ENCODE results near the gene SPPL2A. TPM values are rescaled to one million over a fixed set of nuclear protein-coding genes. Genes with fewer than 3 reads are reported as not detected.

SPPL2A gene
- total and polyA plus RNA-seq, 2 donors (not counting 3 experiments of a cell fraction or from before 2014, with no cell fraction given) = 38.8 to 88.7 TPM

DNA sequence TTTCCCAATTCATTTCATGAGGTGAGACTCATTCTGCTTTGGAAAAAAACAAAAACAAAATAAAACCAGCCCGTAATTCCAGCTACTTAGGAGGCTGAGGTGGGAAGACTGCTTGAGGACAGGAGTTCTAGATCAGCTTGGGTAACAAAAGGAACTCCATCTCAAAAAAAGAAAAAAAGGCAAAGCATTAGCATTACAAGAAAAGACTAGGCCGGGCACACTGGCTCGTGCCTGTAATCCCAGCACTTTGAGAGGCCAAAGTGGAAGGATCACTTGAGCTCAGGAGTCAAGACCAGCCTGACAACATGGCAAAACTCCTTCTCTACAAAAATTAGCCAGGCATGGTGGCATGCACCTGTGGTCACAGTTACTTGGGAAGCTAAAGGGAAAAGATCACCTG is 112.8 kb downstream of the SPPL2A start:
- FAIRE-seq (no peak), DNase-seq (ENCODE audit: low read depth, low spot score) (no peak)
- CTCF ChIA-PET = interaction anchor here (0.7 kb wide), 1 partner anchor 30 kb away, joined by 4 read pairs; no protein-coding TSS in a partner anchor
- peaks cover 8 to 9% of the 10 kb centered on the region in 2 experiments for H3K36me3 ChIP-seq (ENCODE audit: control insufficient read depth in 2 of 2, extremely low read depth in 1 of 2, insufficient read depth in 2 of 2, low read length in 2 of 2)
- no peak for TF ChIP-seq GATA2 (IDR thresholded peaks at IDR 0.05; ENCODE audit: insufficient read depth, insufficient read length, low read depth, low read length)
- no peak for TF ChIP-seq MYC (IDR thresholded peaks at IDR 0.05; ENCODE audit: low read depth, low read length)
- TF ChIP-seq, protein P1, sequence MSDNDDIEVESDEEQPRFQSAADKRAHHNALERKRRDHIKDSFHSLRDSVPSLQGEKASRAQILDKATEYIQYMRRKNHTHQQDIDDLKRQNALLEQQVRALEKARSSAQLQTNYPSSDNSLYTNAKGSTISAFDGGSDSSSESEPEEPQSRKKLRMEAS (IDR thresholded peaks at IDR 0.05; ENCODE audit: insufficient read depth, insufficient read length) = no peak
- no peak for TF ChIP-seq POLR2A (IDR thresholded peaks at IDR 0.05; ENCODE audit: low read depth, low read length)
- TF ChIP-seq JUN (IDR thresholded peaks at IDR 0.05; ENCODE audit: borderline replicate concordance, insufficient read depth, insufficient read length, low read depth) = no peak
- TF ChIP-seq POLR2AphosphoS5 (IDR thresholded peaks at IDR 0.05; ENCODE audit: insufficient read depth, low read depth, low read length) = no peak
- no peak for TF ChIP-seq FOS (IDR thresholded peaks at IDR 0.05; ENCODE audit: borderline replicate concordance, insufficient read depth, low read length)
- TF ChIP-seq, protein P2, sequence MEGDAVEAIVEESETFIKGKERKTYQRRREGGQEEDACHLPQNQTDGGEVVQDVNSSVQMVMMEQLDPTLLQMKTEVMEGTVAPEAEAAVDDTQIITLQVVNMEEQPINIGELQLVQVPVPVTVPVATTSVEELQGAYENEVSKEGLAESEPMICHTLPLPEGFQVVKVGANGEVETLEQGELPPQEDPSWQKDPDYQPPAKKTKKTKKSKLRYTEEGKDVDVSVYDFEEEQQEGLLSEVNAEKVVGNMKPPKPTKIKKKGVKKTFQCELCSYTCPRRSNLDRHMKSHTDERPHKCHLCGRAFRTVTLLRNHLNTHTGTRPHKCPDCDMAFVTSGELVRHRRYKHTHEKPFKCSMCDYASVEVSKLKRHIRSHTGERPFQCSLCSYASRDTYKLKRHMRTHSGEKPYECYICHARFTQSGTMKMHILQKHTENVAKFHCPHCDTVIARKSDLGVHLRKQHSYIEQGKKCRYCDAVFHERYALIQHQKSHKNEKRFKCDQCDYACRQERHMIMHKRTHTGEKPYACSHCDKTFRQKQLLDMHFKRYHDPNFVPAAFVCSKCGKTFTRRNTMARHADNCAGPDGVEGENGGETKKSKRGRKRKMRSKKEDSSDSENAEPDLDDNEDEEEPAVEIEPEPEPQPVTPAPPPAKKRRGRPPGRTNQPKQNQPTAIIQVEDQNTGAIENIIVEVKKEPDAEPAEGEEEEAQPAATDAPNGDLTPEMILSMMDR (IDR thresholded peaks at IDR 0.05; ENCODE audit: extremely low read depth in 1 of 2, insufficient read depth in 1 of 2, low read depth in 1 of 2, low read length in 2 of 2) = no peak
- no TSS peak for BruUV-seq (replicated peaks)
- no peaks in the 10 kb centered on the region for H4K20me1 ChIP-seq (replicated peaks; ENCODE audit: control insufficient read depth, extremely low read depth, insufficient read depth, low read length)
- H2AFZ ChIP-seq (ENCODE audit: low read depth, low read length) = no peak overlapping the region
- H3K9me1 ChIP-seq (replicated peaks; ENCODE audit: control insufficient read depth, extremely low read depth, insufficient read depth, low read length) = no peaks in the 10 kb centered on the region
- no peak overlapping the region for H3K27ac ChIP-seq (ENCODE audit: insufficient read depth, low read depth, low read length)
- H3K4me1 ChIP-seq (ENCODE audit: control insufficient read depth, extremely low read depth, insufficient read depth, low read length) = no peaks in the 10 kb centered on the region
- dilution Hi-C loops (cut with MboI; ENCODE audit: extremely low pct_ligation_motif_present, low sequenced_read_pairs) = no loop called here
- intact Hi-C loops (cut with micrococcal nuclease) = no loop called here
- H3K9me3 ChIP-seq (replicated peaks; ENCODE audit: control insufficient read depth, insufficient read depth, low read length) = no peaks in the 10 kb centered on the region
- no peak overlapping the region for H3K9ac ChIP-seq (replicated peaks; ENCODE audit: extremely low read depth, insufficient read depth, low read length)
- H3K79me2 ChIP-seq (ENCODE audit: control insufficient read depth, insufficient read depth, low read length) = peaks cover 1% of the 10 kb centered on the region
- H3K4me2 ChIP-seq (ENCODE audit: insufficient read depth, low read length) = no peak overlapping the region
- no peak overlapping the region for H3K4me3 ChIP-seq (replicated peaks in 1 of 3; ENCODE audit: insufficient read depth in 1 of 3, low read depth in 1 of 3, low read length in 3 of 3)
- no peaks in the 10 kb centered on the region for H3K27me3 ChIP-seq (ENCODE audit: control insufficient read depth in 2 of 2, insufficient read depth in 2 of 2, low read length in 2 of 2)
- POLR2A ChIA-PET = no interaction called here

Small RNA genes lying within 50 kb of the gene (small RNA-seq; reads per million reads assigned to genes)
- gene AC012100.1 (ENCODE audit: insufficient read depth, insufficient read length, low read depth, low replicate concordance) (not detected), gene RN7SL354P (ENCODE audit: insufficient read depth, insufficient read length, low read depth, low replicate concordance) (not detected)

Other genes with a start within 250 kb of the SPPL2A start
- gene USP50, start 219.0 kb downstream of the SPPL2A start, total RNA-seq = not detected in 2 replicates
- gene USP50, start 219.0 kb downstream of the SPPL2A start, polyA plus RNA-seq = not detected in 2 replicates
- 26.3 and 34.8 TPM in 2 replicates for gene TRPM7, start 78.9 kb downstream of the SPPL2A start, total RNA-seq
- 4.4 and 6.4 TPM in 2 replicates for gene TRPM7, start 78.9 kb downstream of the SPPL2A start, polyA plus RNA-seq
- 9.8 and 10.1 TPM in 2 replicates for gene AP4E1, start 143.0 kb upstream of the SPPL2A start, total RNA-seq
- gene AP4E1, start 143.0 kb upstream of the SPPL2A start, polyA plus RNA-seq = 0.96 and 1.6 TPM in 2 replicates

All from endothelial cell of umbilical vein (primary cell).